ENCODE results near the gene AMOTL1. TPM values are rescaled to one million over a fixed set of nuclear protein-coding genes. Genes with fewer than 3 reads are reported as not detected.
"Not testable (repeated sequence)": the region's sequence is repeated elsewhere in the genome, so short reads cannot be mapped to it uniquely, and the experiment has no call there.

Gene AMOTL1
- total RNA-seq, 1 donor from 2014 or later = 32.6 TPM

DNA sequence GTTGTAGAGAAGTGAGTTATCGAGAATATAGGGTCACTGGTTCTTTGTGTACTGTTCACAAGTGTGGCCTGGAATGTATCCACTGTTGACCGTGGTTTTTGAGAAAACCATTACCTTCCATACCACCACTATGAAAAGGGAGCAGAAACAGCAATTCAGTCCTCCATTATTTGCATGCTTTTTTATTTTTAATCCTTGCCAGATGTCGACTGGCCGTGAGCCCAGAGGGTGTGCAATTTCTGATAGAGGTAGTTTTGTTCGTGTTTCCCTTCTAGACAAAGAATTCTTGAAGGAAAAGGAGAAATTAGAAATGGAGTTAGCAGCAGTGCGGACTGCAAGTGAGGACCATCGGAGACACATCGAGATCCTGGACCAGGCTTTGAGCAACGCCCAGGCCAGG, 81.7 kb downstream of the AMOTL1 start:
- H3K36me3 ChIP-seq = peaks cover 20 to 22% of the 10 kb centered on the region in 2 donors
- H3K9me3 ChIP-seq = no peaks in the 10 kb centered on the region
- DNase-seq (ENCODE audit: low spot score in 2 of 2) = no peak
- intact Hi-C loops (cut with DNase I) = no loop called here
- H3K27ac ChIP-seq = peak overlapping the region in 1 of 2 donors; percentile 40
- H3K27me3 ChIP-seq = no peaks in the 10 kb centered on the region
- peaks cover 0 to 7% of the 10 kb centered on the region in 2 donors for H3K4me1 ChIP-seq
- TF ChIP-seq, protein P1, sequence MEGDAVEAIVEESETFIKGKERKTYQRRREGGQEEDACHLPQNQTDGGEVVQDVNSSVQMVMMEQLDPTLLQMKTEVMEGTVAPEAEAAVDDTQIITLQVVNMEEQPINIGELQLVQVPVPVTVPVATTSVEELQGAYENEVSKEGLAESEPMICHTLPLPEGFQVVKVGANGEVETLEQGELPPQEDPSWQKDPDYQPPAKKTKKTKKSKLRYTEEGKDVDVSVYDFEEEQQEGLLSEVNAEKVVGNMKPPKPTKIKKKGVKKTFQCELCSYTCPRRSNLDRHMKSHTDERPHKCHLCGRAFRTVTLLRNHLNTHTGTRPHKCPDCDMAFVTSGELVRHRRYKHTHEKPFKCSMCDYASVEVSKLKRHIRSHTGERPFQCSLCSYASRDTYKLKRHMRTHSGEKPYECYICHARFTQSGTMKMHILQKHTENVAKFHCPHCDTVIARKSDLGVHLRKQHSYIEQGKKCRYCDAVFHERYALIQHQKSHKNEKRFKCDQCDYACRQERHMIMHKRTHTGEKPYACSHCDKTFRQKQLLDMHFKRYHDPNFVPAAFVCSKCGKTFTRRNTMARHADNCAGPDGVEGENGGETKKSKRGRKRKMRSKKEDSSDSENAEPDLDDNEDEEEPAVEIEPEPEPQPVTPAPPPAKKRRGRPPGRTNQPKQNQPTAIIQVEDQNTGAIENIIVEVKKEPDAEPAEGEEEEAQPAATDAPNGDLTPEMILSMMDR (IDR thresholded peaks at IDR 0.05) = no peak
- H3K4me3 ChIP-seq = no peak overlapping the region

- H3K9me3 ChIP-seq = no peaks in the 10 kb centered on the region
- H3K4me1 ChIP-seq = no peaks in the 10 kb centered on the region
- DNase-seq (ENCODE audit: low spot score in 2 of 2) = no peak
- no peak overlapping the region for H3K4me3 ChIP-seq
- no peak overlapping the region for H3K27ac ChIP-seq
- peaks cover 35 to 36% of the 10 kb centered on the region in 2 donors for H3K36me3 ChIP-seq
- TF ChIP-seq, protein P1 (IDR thresholded peaks at IDR 0.05) = no peak
- intact Hi-C loops (cut with DNase I) = no loop called here
- H3K27me3 ChIP-seq = no peaks in the 10 kb centered on the region
Observed at GRCh38 chr11:94851864-94852636, 83.9 kb downstream of the AMOTL1 start.

DNA sequence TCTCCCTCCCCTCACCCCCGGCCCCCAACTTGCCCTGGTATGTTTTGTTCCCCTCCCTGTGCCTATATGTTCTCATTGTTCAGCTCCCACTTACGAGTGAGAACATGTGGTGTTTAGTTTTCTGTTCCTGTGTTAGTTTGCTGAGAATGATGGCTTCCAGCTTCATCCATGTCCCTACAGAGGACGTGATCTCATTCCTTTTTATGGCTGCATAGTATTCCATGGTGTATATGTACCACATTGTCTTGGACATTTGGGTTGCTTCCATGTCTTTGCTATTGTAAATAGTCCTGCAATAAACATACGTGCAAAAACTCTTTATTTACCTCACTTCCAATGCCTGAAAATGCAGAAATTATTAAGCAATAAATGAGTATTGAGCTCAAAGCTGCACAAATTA, 85.1 kb downstream of the AMOTL1 start:
- H3K9me3 ChIP-seq; intact Hi-C loops (cut with DNase I); H3K4me1 ChIP-seq; DNase-seq (ENCODE audit: low spot score in 2 of 2); H3K27me3 ChIP-seq; H3K4me3 ChIP-seq; H3K27ac ChIP-seq: not testable (repeated sequence)
- peaks cover 36 to 47% of the 10 kb centered on the region in 2 donors for H3K36me3 ChIP-seq

DNA sequence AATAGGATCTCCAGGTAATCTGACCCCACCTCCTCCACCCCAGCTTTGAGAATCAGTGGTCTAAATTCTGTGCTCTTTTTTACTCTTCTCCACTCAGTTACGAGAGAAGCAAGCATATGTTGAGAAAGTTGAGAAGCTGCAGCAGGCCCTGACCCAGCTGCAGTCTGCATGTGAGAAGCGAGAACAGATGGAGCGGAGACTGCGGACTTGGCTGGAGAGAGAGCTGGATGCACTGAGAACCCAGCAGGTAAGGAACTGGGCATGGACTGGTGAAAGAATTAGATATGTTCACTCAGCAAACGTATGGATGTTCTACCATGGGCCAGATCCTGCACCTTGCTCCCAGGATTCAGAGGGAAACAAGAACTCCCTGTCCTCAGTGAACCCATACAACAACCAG, 85.7 kb downstream of the AMOTL1 start:
- Histone ChIP-seq H3K9me3 (no peaks in the 10 kb centered on the region), H3K36me3 (peaks cover 36 to 52% of the 10 kb centered on the region in 2 donors), H3K27me3 (no peaks in the 10 kb centered on the region), H3K4me3 (no peak overlapping the region), H3K4me1 (no peaks in the 10 kb centered on the region), H3K27ac (no peak overlapping the region)
- DNase-seq (ENCODE audit: low spot score in 2 of 2) = no peak
- intact Hi-C loops (cut with DNase I) = no loop called here
- TF ChIP-seq, protein P1 (IDR thresholded peaks at IDR 0.05) = no peak

DNA sequence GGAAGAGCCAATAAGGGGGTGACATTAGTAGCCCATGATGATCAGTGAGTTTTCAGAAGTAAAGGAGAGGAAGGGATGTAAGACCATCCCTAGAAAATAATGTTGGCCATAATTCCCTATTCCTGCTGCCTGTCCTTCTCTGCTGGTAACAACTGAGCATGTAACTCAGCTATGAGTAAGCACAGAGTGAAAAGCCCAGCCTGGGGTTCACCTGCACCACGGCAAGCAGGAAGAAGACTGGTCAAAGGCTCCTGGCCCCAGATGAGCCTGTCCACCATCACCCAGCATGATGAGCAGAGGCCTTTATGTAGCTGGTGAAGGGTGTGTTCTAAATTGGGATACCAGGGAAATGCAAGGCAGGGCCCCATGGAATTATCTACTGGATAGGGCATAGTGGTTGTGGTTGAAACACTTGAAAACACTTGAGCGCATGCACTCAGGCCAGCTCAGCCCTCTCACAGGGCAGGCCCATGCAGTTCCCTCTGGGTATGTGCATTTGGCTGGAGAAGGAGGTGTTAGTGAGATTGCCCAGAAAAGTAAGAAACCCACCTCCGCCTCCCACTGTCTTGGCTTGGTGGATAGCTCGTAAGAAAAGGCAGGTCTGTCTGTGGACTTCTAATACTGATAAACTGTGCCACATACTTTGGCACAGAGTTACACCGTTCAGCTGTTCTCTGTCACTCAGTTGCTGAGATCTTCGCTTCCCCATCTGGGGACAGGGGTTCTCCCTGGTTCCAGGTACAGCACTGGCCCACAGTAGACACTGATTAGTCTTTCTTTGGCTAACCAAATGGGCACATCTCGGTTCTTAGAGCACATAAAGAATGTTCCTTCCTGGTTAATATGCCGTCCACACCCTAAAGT, 86.8 kb downstream of the AMOTL1 start:
- TF ChIP-seq, protein P1 (IDR thresholded peaks at IDR 0.05) = no peak
- no peak overlapping the region for H3K4me3 ChIP-seq
- H3K27ac ChIP-seq = no peak overlapping the region
- H3K9me3 ChIP-seq = no peaks in the 10 kb centered on the region
- H3K27me3 ChIP-seq = no peaks in the 10 kb centered on the region
- intact Hi-C loops (cut with DNase I) = no loop called here
- H3K4me1 ChIP-seq = no peaks in the 10 kb centered on the region
- no peak for DNase-seq (ENCODE audit: low spot score in 2 of 2)
- peaks cover 43 to 64% of the 10 kb centered on the region in 2 donors for H3K36me3 ChIP-seq

GRCh38 chr11:94855666-94856065, 87.5 kb downstream of the AMOTL1 start:
- intact Hi-C loops (cut with DNase I) = no loop called here
- H3K27ac ChIP-seq = no peak overlapping the region
- no peaks in the 10 kb centered on the region for H3K27me3 ChIP-seq
- DNase-seq (ENCODE audit: low spot score in 2 of 2) = no peak
- H3K9me3 ChIP-seq = no peaks in the 10 kb centered on the region
- TF ChIP-seq, protein P1 (IDR thresholded peaks at IDR 0.05) = no peak
- no peak overlapping the region for H3K4me3 ChIP-seq
- H3K4me1 ChIP-seq = no peaks in the 10 kb centered on the region
- H3K36me3 ChIP-seq = peaks cover 50 to 70% of the 10 kb centered on the region in 2 donors
